H1 (cell line): ENCODE measurements around the gene PATJ. TPM values are rescaled to one million over a fixed set of nuclear protein-coding genes. Genes with fewer than 3 reads are reported as not detected.

Experiments
- CEBPB ChIP-seq: IDR thresholded peaks from 2 replicates; pipeline ENCODE4 v1.6.1; 2012; ENCODE audit warnings: low read depth, low read length
- CHD7 ChIP-seq: fragments of 300-600 bp; sonication (generic); IDR thresholded peaks from 2 replicates; pipeline ENCODE4 v1.7.1; 2012; ENCODE audit warnings: low read length, moderate library complexity, mild to moderate bottlenecking, inconsistent platforms; ENCODE audit not compliant: insufficient replicate concordance
- GTF2F1 ChIP-seq: IDR thresholded peaks from 2 replicates; pipeline ENCODE4 v1.6.1; 2012; ENCODE audit warnings: low read depth, low read length, improper control_type of control experiment, borderline replicate concordance
- HDAC6 ChIP-seq: IDR thresholded peaks from one replicate; pipeline ENCODE4 v1.7.1; 2012; ENCODE audit warnings: low read depth, mild to moderate bottlenecking, inconsistent platforms, low read length, moderate library complexity
- MAFK ChIP-seq: IDR thresholded peaks from 2 replicates; pipeline ENCODE4 v1.6.1; 2012; ENCODE audit warnings: low read depth, mild to moderate bottlenecking, improper control_type of control experiment, low read length
- NANOG ChIP-seq: IDR thresholded peaks from 2 replicates; pipeline ENCODE4 v1.6.1; 2011; ENCODE audit warnings: low read length, low read depth, mild to moderate bottlenecking, inconsistent platforms; ENCODE audit not compliant: insufficient read depth, poor library complexity, severe bottlenecking
- RFX5 ChIP-seq: IDR thresholded peaks from 2 replicates; pipeline ENCODE4 v1.6.1; 2011; ENCODE audit warnings: low read depth, low read length, improper control_type of control experiment, borderline replicate concordance
- SP2 ChIP-seq: IDR thresholded peaks from 2 replicates; pipeline ENCODE4 v1.6.1; 2012; ENCODE audit warnings: mild to moderate bottlenecking, low read length, inconsistent platforms
- TEAD4 ChIP-seq: IDR thresholded peaks from 2 replicates; pipeline ENCODE4 v1.6.1; 2012; ENCODE audit warnings: low read depth, low read length, inconsistent platforms, mixed read lengths
- polyA plus RNA-seq, 7 experiments: library from polyadenylated mRNA; depleted of rRNA in 3 of 7; stranded (reverse) in 5 of 7; unstranded in 2 of 7; fragments of >200 nt in 5 of 7; fragments of 200-250 nt in 2 of 7; gene quantifications; 1 replicate in 5 of 7; 2 replicates in 1 of 7; 4 replicates in 1 of 7; pipeline versions ENCODE4 v1.2.1 to v1.2.3, GENCODE V29; 2011 to 2013; ENCODE audit warnings: missing spikeins in 2 of 7, mixed read lengths in 2 of 7
- total RNA-seq: library from RNA; stranded (reverse); fragmentation: NEBNext Ultra II Directional; extraction: Animal tissue kit (Norgen Biotek cat#: 25700); gene quantifications from 2 replicates; pipeline ENCODE4 v1.2.1, GENCODE V29; 2021

Gene PATJ
- total and polyA plus RNA-seq, 2 of the 8 experiments (the other 6 are each of a cell fraction or from before 2014, with no cell fraction given) = 8.2 to 55.6 TPM

DNA sequence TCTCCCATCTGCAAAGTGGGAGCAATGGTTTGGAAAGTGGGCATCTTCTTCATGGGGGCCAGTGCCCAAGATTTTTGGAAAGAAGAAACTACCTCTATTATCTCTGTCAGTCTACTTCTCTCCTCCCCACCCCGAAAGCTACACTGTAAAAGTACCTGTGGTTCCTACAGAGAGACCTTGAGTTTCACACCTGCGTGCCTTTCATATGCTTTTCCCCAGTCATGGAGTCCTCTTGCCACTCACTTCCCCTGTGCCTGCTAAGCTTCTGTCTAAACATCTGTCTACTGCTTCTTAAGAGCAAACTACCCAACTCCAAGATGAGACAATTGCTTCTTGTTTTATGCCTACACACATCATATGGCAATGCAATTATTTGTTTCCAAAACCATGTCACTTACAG, 261.5 kb downstream of the PATJ start (continued):
- TF ChIP-seq CHD7 = no peak
- no peak for TF ChIP-seq RFX5
- no peak for TF ChIP-seq MAFK
- no peak for TF ChIP-seq TEAD4
- no peak for TF ChIP-seq GTF2F1
- TF ChIP-seq SP2 = no peak
- TF ChIP-seq CEBPB = no peak
- no peak for TF ChIP-seq HDAC6
- TF ChIP-seq NANOG = no peak
